Colonic mucosa (tissue), 4 donors: ENCODE data around the gene SAMD4A. TPM values are rescaled to one million over a fixed set of nuclear protein-coding genes. Genes with fewer than 3 reads are reported as not detected.

Experiments
- DNase-seq: peaks from one replicate; pipeline ENCODE4 v3.0.0-alpha.2; 2020
- H3K27ac ChIP-seq: fragments of 200-600 bp; one replicate; pipeline ENCODE4 v1.8.0; 2021
- H3K27me3 ChIP-seq: fragments of 200-600 bp; one replicate; pipeline ENCODE4 v1.8.0; 2021
- H3K36me3 ChIP-seq: fragments of 200-600 bp; one replicate; pipeline ENCODE4 v1.8.0; 2021
- H3K4me1 ChIP-seq: fragments of 200-600 bp; one replicate; pipeline ENCODE4 v1.8.0; 2021; ENCODE audit warnings: mild to moderate bottlenecking
- H3K4me3 ChIP-seq: fragments of 200-600 bp; one replicate; pipeline ENCODE4 v1.8.0; 2021
- H3K9ac ChIP-seq, 2 donors: one replicate each; pipeline ENCODE4 v1.7.0; 2013; ENCODE audit warnings: control low read depth in 2 of 2, low read depth in 2 of 2, low read length in 2 of 2
- H3K9me3 ChIP-seq: fragments of 200-600 bp; one replicate; pipeline ENCODE4 v1.8.0; 2021
- intact Hi-C: fragments of 100-400 bp; cut with DNase I; formaldehyde crosslinking; loops from one replicate; pipeline ENCODE4 v1.14.1; 2022
- total RNA-seq, 2 donors: library from RNA; stranded (reverse); fragmentation: NEBNext Ultra II Directional in 1 of 2; extraction: Animal tissue kit (Norgen Biotek cat#: 25700) in 1 of 2; gene quantifications; one replicate each; pipeline ENCODE4 v1.2.1, GENCODE V29; 2021
- TF ChIP-seq, protein P1 (sequence below): fragments of 200-600 bp; IDR thresholded peaks from one replicate; pipeline ENCODE4 v1.8.0; 2022; ENCODE audit warnings: antibody characterized with exemption, mild to moderate bottlenecking
- donor health status: healthy.
- donor health status: DM: no; HTN: no; CAD: no.
- donor health status: DM: no; HTN: no; CAD: no.

The SAMD4A gene
- total RNA-seq, 2 donors from 2014 or later, result 5.6 to 31.3 TPM

GRCh38 chr14:54690887-54691286 is 124.0 kb downstream of the SAMD4A start:
- Histone ChIP-seq H3K27me3 (no peaks in the 10 kb centered on the region), H3K9me3 (no peaks in the 10 kb centered on the region), H3K4me1 (no peaks in the 10 kb centered on the region), H3K9ac (no peak overlapping the region), H3K27ac (no peak overlapping the region), H3K36me3 (no peaks in the 10 kb centered on the region), H3K4me3 (no peak overlapping the region)
- TF ChIP-seq, protein P1, sequence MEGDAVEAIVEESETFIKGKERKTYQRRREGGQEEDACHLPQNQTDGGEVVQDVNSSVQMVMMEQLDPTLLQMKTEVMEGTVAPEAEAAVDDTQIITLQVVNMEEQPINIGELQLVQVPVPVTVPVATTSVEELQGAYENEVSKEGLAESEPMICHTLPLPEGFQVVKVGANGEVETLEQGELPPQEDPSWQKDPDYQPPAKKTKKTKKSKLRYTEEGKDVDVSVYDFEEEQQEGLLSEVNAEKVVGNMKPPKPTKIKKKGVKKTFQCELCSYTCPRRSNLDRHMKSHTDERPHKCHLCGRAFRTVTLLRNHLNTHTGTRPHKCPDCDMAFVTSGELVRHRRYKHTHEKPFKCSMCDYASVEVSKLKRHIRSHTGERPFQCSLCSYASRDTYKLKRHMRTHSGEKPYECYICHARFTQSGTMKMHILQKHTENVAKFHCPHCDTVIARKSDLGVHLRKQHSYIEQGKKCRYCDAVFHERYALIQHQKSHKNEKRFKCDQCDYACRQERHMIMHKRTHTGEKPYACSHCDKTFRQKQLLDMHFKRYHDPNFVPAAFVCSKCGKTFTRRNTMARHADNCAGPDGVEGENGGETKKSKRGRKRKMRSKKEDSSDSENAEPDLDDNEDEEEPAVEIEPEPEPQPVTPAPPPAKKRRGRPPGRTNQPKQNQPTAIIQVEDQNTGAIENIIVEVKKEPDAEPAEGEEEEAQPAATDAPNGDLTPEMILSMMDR, result no peak
- DNase-seq, result no peak
- intact Hi-C loops, result loop anchor here (5.0 kb wide), 2 partner anchors 81 to 129 kb away; no protein-coding TSS in a partner anchor

GRCh38 chr14:54691525-54692283 is 124.8 kb downstream of the SAMD4A start:
- Histone ChIP-seq H3K27me3 (no peaks in the 10 kb centered on the region), H3K4me3 (no peak overlapping the region), H3K36me3 (no peaks in the 10 kb centered on the region), H3K27ac (no peak overlapping the region), H3K4me1 (no peaks in the 10 kb centered on the region), H3K9ac (no peak overlapping the region), H3K9me3 (no peaks in the 10 kb centered on the region)
- TF ChIP-seq, protein P1, result peak; percentile 75
- intact Hi-C loops, result loop anchor here (5.0 kb wide), 2 partner anchors 81 to 129 kb away; no protein-coding TSS in a partner anchor
- DNase-seq, result peak; percentile 77

GRCh38 chr14:54692284-54692772 is 125.4 kb downstream of the SAMD4A start:
- Histone ChIP-seq H3K9me3 (no peaks in the 10 kb centered on the region), H3K4me1 (no peaks in the 10 kb centered on the region), H3K9ac (no peak overlapping the region), H3K4me3 (no peak overlapping the region), H3K27me3 (no peaks in the 10 kb centered on the region), H3K27ac (no peak overlapping the region), H3K36me3 (no peaks in the 10 kb centered on the region)
- intact Hi-C loops, result loop anchor here (5.0 kb wide), 2 partner anchors 80 to 130 kb away; no protein-coding TSS in a partner anchor
- DNase-seq, result no peak
- TF ChIP-seq, protein P1, result no peak

- TF ChIP-seq, protein P1, result no peak
- no peaks in the 10 kb centered on the region for H3K27me3 ChIP-seq
- intact Hi-C loops, result loop anchor here (5.0 kb wide), 2 partner anchors 79 to 131 kb away; no protein-coding TSS in a partner anchor
These were observed 126.8 kb downstream of the SAMD4A start for GRCh38 chr14:54693761-54694160.

DNA sequence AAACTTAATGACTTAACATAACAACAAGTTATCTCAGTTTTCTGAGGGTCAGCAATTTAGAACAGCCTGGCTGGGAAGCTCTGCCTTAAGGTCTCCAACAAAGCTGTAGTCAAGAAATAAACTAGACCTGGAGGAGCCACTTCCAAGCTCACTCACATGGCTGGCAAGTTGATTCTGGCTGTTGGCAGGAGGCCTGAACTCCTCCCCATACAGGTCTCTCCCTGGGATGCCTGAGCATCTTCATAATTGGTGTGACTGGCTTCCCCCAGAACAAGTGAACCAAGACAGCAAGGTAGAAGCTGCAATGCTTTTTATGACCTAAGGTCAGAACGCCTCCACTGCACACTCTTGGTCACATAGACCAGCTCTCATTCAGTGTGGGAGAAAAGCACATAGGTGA is 128.3 kb downstream of the SAMD4A start:
- intact Hi-C loops, result no loop called here
- H3K27ac ChIP-seq, result no peak overlapping the region
- DNase-seq, result no peak
- H3K4me1 ChIP-seq, result no peaks in the 10 kb centered on the region
- H3K4me3 ChIP-seq, result no peak overlapping the region
- H3K9ac ChIP-seq, result no peak overlapping the region
- H3K9me3 ChIP-seq, result no peaks in the 10 kb centered on the region
- no peaks in the 10 kb centered on the region for H3K27me3 ChIP-seq
- no peaks in the 10 kb centered on the region for H3K36me3 ChIP-seq
- TF ChIP-seq, protein P1, result no peak

More at GRCh38 chr14:54693761-54694160, 126.8 kb downstream of the SAMD4A start:
- Histone ChIP-seq H3K9ac (no peak overlapping the region), H3K27ac (no peak overlapping the region), H3K9me3 (no peaks in the 10 kb centered on the region), H3K4me3 (no peak overlapping the region), H3K36me3 (no peaks in the 10 kb centered on the region), H3K4me1 (no peaks in the 10 kb centered on the region)
- no peak for DNase-seq
